Adrenal gland (tissue), 12 donors: ENCODE data around the gene TK2. TPM values are rescaled to one million over a fixed set of nuclear protein-coding genes. Genes with fewer than 3 reads are reported as not detected.

Experiments used
- DNase-seq, 7 donors: peaks; one replicate each; pipeline ENCODE4 v3.0.0-alpha.2; 2019 to 2020
- H3K27ac ChIP-seq, 5 donors: fragments of 200-600 bp; sonication (generic) in 4 of 5; 1 replicate in 3 of 5; 2 replicates in 2 of 5; pipeline versions ENCODE4 v1.5.1 to v1.8.0; 2016 to 2020; ENCODE audit warnings: mild to moderate bottlenecking in 1 of 5
- H3K27me3 ChIP-seq: fragments of 200-600 bp; 2 replicates; pipeline ENCODE4 v1.8.0; 2021
- H3K36me3 ChIP-seq, 2 donors: fragments of 200-600 bp; replicated peaks in 1 of 2; 1 replicate in 1 of 2; 2 replicates in 1 of 2; pipeline versions ENCODE4 v1.5.1 to v1.8.0; 2018 to 2022
- H3K4me1 ChIP-seq, 2 donors: fragments of 200-600 bp; replicated peaks in 1 of 2; 1 replicate in 1 of 2; 2 replicates in 1 of 2; pipeline versions ENCODE4 v1.5.1 to v1.8.0; 2018 to 2021
- H3K4me3 ChIP-seq, 4 donors: fragments of 200-600 bp; sonication (generic) in 3 of 4; one replicate each; pipeline ENCODE4 v1.5.1; 2016 to 2018
- H3K9me3 ChIP-seq, 3 donors: fragments of 200-600 bp; sonication (generic) in 1 of 3; replicated peaks in 1 of 3; 1 replicate in 2 of 3; 2 replicates in 1 of 3; pipeline versions ENCODE4 v1.5.1 to v1.8.0; 2016 to 2021
- CTCF ChIP-seq, 6 experiments: fragments of 450-650 bp in 4 of 6; fragments of 200-600 bp in 2 of 6; sonication (generic) in 1 of 6; IDR thresholded peaks; 1 replicate in 5 of 6; 2 replicates in 1 of 6; pipeline versions ENCODE4 v1.5.1 to v1.8.0; 2016 to 2021; ENCODE audit warnings: antibody characterized with exemption in 6 of 6, mild to moderate bottlenecking in 2 of 6, moderate library complexity in 1 of 6
- POLR2A ChIP-seq, 2 donors: fragments of 450-650 bp; IDR thresholded peaks; one replicate each; pipeline ENCODE4 v1.6.1; 2017; ENCODE audit warnings: antibody characterized with exemption in 2 of 2, mild to moderate bottlenecking in 2 of 2, moderate library complexity in 1 of 2
- WGBS, 4 donors: extraction: QIAGEN DNeasy Blood & Tissue Kit in 2 of 4; methylation state at CpG; one replicate each; pipeline versions ENCODE4 v1.1.5 to v1.1.7; 2013 to 2017; 5-methylcytosine and 5-hydroxymethylcytosine counted together
- intact Hi-C, 2 donors: fragments of 100-400 bp; cut with DNase I; formaldehyde crosslinking; loops; one replicate each; pipeline versions ENCODE4 v1.14.1 to v1.15.0; 2022 to 2023
- polyA plus RNA-seq, 3 donors: library from polyadenylated mRNA; stranded (reverse); fragments of 200-250 nt in 2 of 3; fragments of 350-450 nt in 1 of 3; fragmentation: Illumina TruSeq in 1 of 3; extraction: RNeasy Lipid Tissue Mini Kit (QIAGEN cat#74804) in 1 of 3; gene quantifications; one replicate each; pipeline ENCODE4 v1.2.3, GENCODE V29; 2013 to 2014
- total RNA-seq, 9 donors: library from RNA; depleted of rRNA in 4 of 9; stranded (reverse); fragments of >200 nt in 4 of 9; fragments of 120-200 nt in 1 of 9; fragmentation: NEBNext Ultra II Directional in 1 of 9; extraction: Animal tissue kit (Norgen Biotek cat#: 25700) in 1 of 9; gene quantifications; one replicate each; pipeline versions ENCODE4 v1.1.0 to v1.2.4, GENCODE V29; 2013 to 2023
- donor health status: healthy with polysubstance abuse.
- donor health status: Bipolar disorder and iron deficiency.
- donor health status: DM: yes; HTN: yes; CAD: no.
- donor health status: DM: no; HTN: no; CAD: no.
- donor health status: DM: no; HTN: no; CAD: no.
- donor health status: DM: yes; HTN: yes; CAD: no.

TK2 gene
- total and polyA plus RNA-seq, 12 donors: 24.9 to 78.9 (median 59.3) TPM

GRCh38 chr16:66548868-66549267, 1.1 kb downstream of the TK2 start:
- Histone ChIP-seq H3K36me3 (no peaks in the 10 kb centered on the region), H3K27ac (peak overlapping the region in 4 of 5 donors; percentile 87 to 96 (median 92)), H3K9me3 (no peaks in the 10 kb centered on the region), H3K27me3 (no peaks in the 10 kb centered on the region), H3K4me1 (peaks cover 25 to 43% of the 10 kb centered on the region in 2 donors), H3K4me3 (peak overlapping the region in 2 of 4 donors; percentile 56 to 79)
- DNase-seq: no peak
- intact Hi-C loops: no loop called here
- WGBS, 4 donors: 63 to 79% (median 73%) methylated on average over 9 of the region's 9 CpGs
- TF ChIP-seq CTCF (IDR thresholded peaks at IDR 0.05): no peak

GRCh38 chr16:66548068-66548467, 1.9 kb downstream of the TK2 start:
- peaks cover 18 to 35% of the 10 kb centered on the region in 2 donors for H3K4me1 ChIP-seq
- no peaks in the 10 kb centered on the region for H3K36me3 ChIP-seq
- DNase-seq: no peak
- H3K27ac ChIP-seq: peak overlapping the region in 3 of 5 donors; percentile 53 to 96 (median 87)
- H3K27me3 ChIP-seq: no peaks in the 10 kb centered on the region
- TF ChIP-seq POLR2A (IDR thresholded peaks at IDR 0.05): no peak
- TF ChIP-seq CTCF (IDR thresholded peaks at IDR 0.05): no peak
- intact Hi-C loops: no loop called here
- WGBS, 4 donors: 78 to 98% (median 86%) methylated on average over 4 of the region's 4 CpGs
- H3K9me3 ChIP-seq: no peaks in the 10 kb centered on the region
- H3K4me3 ChIP-seq: no peak overlapping the region

- no peak for DNase-seq
- Histone ChIP-seq H3K9me3 (no peaks in the 10 kb centered on the region), H3K27me3 (no peaks in the 10 kb centered on the region), H3K36me3 (no peaks in the 10 kb centered on the region), H3K4me3 (no peak overlapping the region), H3K4me1 (peaks cover 14 to 32% of the 10 kb centered on the region in 2 donors), H3K27ac (no peak overlapping the region)
- WGBS, 4 donors: 96 to 100% (median 97%) methylated on average over 5 of the region's 5 CpGs
- TF ChIP-seq CTCF (IDR thresholded peaks at IDR 0.05) (no peak), POLR2A (IDR thresholded peaks at IDR 0.05) (no peak)
- intact Hi-C loops: no loop called here
Observed at GRCh38 chr16:66547101-66547989, 2.6 kb downstream of the TK2 start.

GRCh38 chr16:66544016-66544757, 5.7 kb downstream of the TK2 start:
- no peak overlapping the region for H3K27ac ChIP-seq
- WGBS, 4 donors: 70 to 83% (median 76%) methylated on average over 7 of the region's 7 CpGs
- H3K9me3 ChIP-seq: no peaks in the 10 kb centered on the region
- H3K4me3 ChIP-seq: no peak overlapping the region
- no peak for DNase-seq
- TF ChIP-seq CTCF (IDR thresholded peaks at IDR 0.05): no peak
- intact Hi-C loops: no loop called here
- H3K4me1 ChIP-seq: peaks cover 0 to 11% of the 10 kb centered on the region in 2 donors
- H3K36me3 ChIP-seq: peaks cover 0 to 6% of the 10 kb centered on the region in 2 donors
- H3K27me3 ChIP-seq: no peaks in the 10 kb centered on the region
